Colonic mucosa (tissue), 4 donors: ENCODE results near the gene RNU6-9. TPM values are rescaled to one million over a fixed set of nuclear protein-coding genes. Genes with fewer than 3 reads are reported as not detected.

Experiments
- DNase-seq: peaks from one replicate; pipeline ENCODE4 v3.0.0-alpha.2; 2020
- H3K27ac ChIP-seq: fragments of 200-600 bp; one replicate; pipeline ENCODE4 v1.8.0; 2021
- H3K27me3 ChIP-seq: fragments of 200-600 bp; one replicate; pipeline ENCODE4 v1.8.0; 2021
- H3K36me3 ChIP-seq: fragments of 200-600 bp; one replicate; pipeline ENCODE4 v1.8.0; 2021
- H3K4me1 ChIP-seq: fragments of 200-600 bp; one replicate; pipeline ENCODE4 v1.8.0; 2021; ENCODE audit warnings: mild to moderate bottlenecking
- H3K4me3 ChIP-seq: fragments of 200-600 bp; one replicate; pipeline ENCODE4 v1.8.0; 2021
- H3K9ac ChIP-seq, 2 donors: one replicate each; pipeline ENCODE4 v1.7.0; 2013; ENCODE audit warnings: control low read depth in 2 of 2, low read depth in 2 of 2, low read length in 2 of 2
- H3K9me3 ChIP-seq: fragments of 200-600 bp; one replicate; pipeline ENCODE4 v1.8.0; 2021
- CTCF ChIP-seq: fragments of 200-600 bp; IDR thresholded peaks from one replicate; pipeline ENCODE4 v1.8.0; 2022; ENCODE audit warnings: antibody characterized with exemption, mild to moderate bottlenecking
- intact Hi-C: fragments of 100-400 bp; cut with DNase I; formaldehyde crosslinking; loops from one replicate; pipeline ENCODE4 v1.14.1; 2022
- total RNA-seq, 2 donors: library from RNA; stranded (reverse); fragmentation: NEBNext Ultra II Directional in 1 of 2; extraction: Animal tissue kit (Norgen Biotek cat#: 25700) in 1 of 2; gene quantifications; one replicate each; pipeline ENCODE4 v1.2.1, GENCODE V29; 2021
- donor health status: healthy.
- donor health status: DM: no; HTN: no; CAD: no.
- donor health status: DM: no; HTN: no; CAD: no.

The RNU6-9 gene
- total RNA-seq, 2 donors from 2014 or later = not detected

GRCh38 chr19:869245-870177 is 23.8 kb upstream of the RNU6-9 start:
- DNase-seq = peak; percentile 65
- no peak for TF ChIP-seq CTCF
- Histone ChIP-seq H3K4me1 (peaks cover 5% of the 10 kb centered on the region), H3K4me3 (no peak overlapping the region), H3K27ac (peak overlapping the region; percentile 63), H3K36me3 (no peaks in the 10 kb centered on the region), H3K9ac (peak overlapping the region in 1 of 2 donors; percentile 50), H3K27me3 (no peaks in the 10 kb centered on the region), H3K9me3 (no peaks in the 10 kb centered on the region)
- intact Hi-C loops = loop anchor here (5.0 to 10.0 kb wide), 2 partner anchors 48 to 115 kb away; partner anchors contain the start of genes KISS1R and WDR18

GRCh38 chr19:870314-870713 is 23.0 kb upstream of the RNU6-9 start:
- peaks cover 5% of the 10 kb centered on the region for H3K4me1 ChIP-seq
- no peak overlapping the region for H3K9ac ChIP-seq
- TF ChIP-seq CTCF = no peak
- no peak overlapping the region for H3K4me3 ChIP-seq
- H3K27ac ChIP-seq = peak overlapping the region; percentile 63
- no peaks in the 10 kb centered on the region for H3K27me3 ChIP-seq
- intact Hi-C loops = no loop called here
- H3K36me3 ChIP-seq = no peaks in the 10 kb centered on the region
- no peak for DNase-seq
- H3K9me3 ChIP-seq = no peaks in the 10 kb centered on the region

- Histone ChIP-seq H3K4me3 (no peak overlapping the region), H3K27me3 (no peaks in the 10 kb centered on the region), H3K9me3 (no peaks in the 10 kb centered on the region), H3K36me3 (no peaks in the 10 kb centered on the region), H3K4me1 (peaks cover 5% of the 10 kb centered on the region), H3K9ac (no peak overlapping the region), H3K27ac (no peak overlapping the region)
- intact Hi-C loops = no loop called here
- no peak for TF ChIP-seq CTCF
- no peak for DNase-seq
These were observed 22.3 kb upstream of the RNU6-9 start for GRCh38 chr19:870963-871401.

- Histone ChIP-seq H3K9me3 (no peaks in the 10 kb centered on the region), H3K9ac (peak overlapping the region in 1 of 2 donors; percentile 66), H3K4me3 (peak overlapping the region; percentile 22), H3K4me1 (peaks cover 5% of the 10 kb centered on the region), H3K36me3 (no peaks in the 10 kb centered on the region), H3K27me3 (no peaks in the 10 kb centered on the region), H3K27ac (peak overlapping the region; percentile 73)
- no peak for TF ChIP-seq CTCF
- intact Hi-C loops = no loop called here
- no peak for DNase-seq
These were observed 21.6 kb upstream of the RNU6-9 start for GRCh38 chr19:871446-872265.

GRCh38 chr19:872266-872951 is 20.9 kb upstream of the RNU6-9 start:
- peak; percentile 92 for DNase-seq
- Histone ChIP-seq H3K36me3 (no peaks in the 10 kb centered on the region), H3K27me3 (no peaks in the 10 kb centered on the region), H3K9ac (peak overlapping the region in 1 of 2 donors; percentile 66), H3K4me3 (peak overlapping the region; percentile 22), H3K27ac (peak overlapping the region; percentile 73), H3K4me1 (peaks cover 5% of the 10 kb centered on the region), H3K9me3 (no peaks in the 10 kb centered on the region)
- no peak for TF ChIP-seq CTCF
- intact Hi-C loops = no loop called here
